K562 (cell line): ENCODE measurements around the gene SDHC. TPM values are rescaled to one million over a fixed set of nuclear protein-coding genes. Genes with fewer than 3 reads are reported as not detected.
"Not testable (repeated sequence)": the region's sequence is repeated elsewhere in the genome, so short reads cannot be mapped to it uniquely, and the experiment has no call there.

Experiments
- CREB3 ChIP-seq: fragments of 450-650 bp; conservative IDR thresholded peaks from 2 replicates; pipeline ENCODE4 v1.6.1; 2016; ENCODE audit warnings: missing genetic modification characterization, low read depth, mild to moderate bottlenecking, missing compliant biosample characterization, moderate library complexity
- IRF9 ChIP-seq: fragments of 450-650 bp; IDR thresholded peaks from 2 replicates; pipeline ENCODE4 v1.6.1; 2016; ENCODE audit warnings: missing biosample characterization, missing genetic modification characterization
- KDM1A ChIP-seq, 2 experiments: fragments of 450-650 bp; IDR thresholded peaks; 2 replicates each; pipeline ENCODE4 v1.6.1; 2016; ENCODE audit warnings: mild to moderate bottlenecking in 2 of 2
- MNT ChIP-seq, 2 experiments: fragments of 450-650 bp; conservative IDR thresholded peaks; 2 replicates each; pipeline ENCODE4 v1.6.1; 2017; ENCODE audit warnings: mild to moderate bottlenecking in 2 of 2, moderate library complexity in 2 of 2
- NR2C1 ChIP-seq, 2 experiments: fragments of 450-650 bp; IDR thresholded peaks; 2 replicates each; pipeline ENCODE4 v1.6.1; 2017; ENCODE audit warnings: mild to moderate bottlenecking in 2 of 2, antibody characterized with exemption in 1 of 2, inconsistent platforms in 1 of 2, missing compliant biosample characterization in 1 of 2, missing genetic modification characterization in 1 of 2
- SMAD4 ChIP-seq: fragments of 250-450 bp; sonication (Bioruptor Pico); conservative IDR thresholded peaks from 2 replicates; pipeline ENCODE4 v1.8.0; 2021; ENCODE audit warnings: inconsistent platforms, mild to moderate bottlenecking, moderate library complexity
- TCF3 ChIP-seq: sonication (generic); formaldehyde crosslinking; IDR thresholded peaks from 2 replicates; pipeline ENCODE4 v1.4.0; 2020; ENCODE audit warnings: mild to moderate bottlenecking, missing genetic modification reagents
- VEZF1 ChIP-seq: fragments of 200-800 bp; sonication (Bioruptor generic); IDR thresholded peaks from 2 replicates; pipeline ENCODE4 v1.6.1; 2017; ENCODE audit warnings: missing genetic modification characterization, missing compliant biosample characterization
- ZBTB7A ChIP-seq: IDR thresholded peaks from 2 replicates; pipeline ENCODE4 v1.6.1; 2011; ENCODE audit warnings: low read depth, mild to moderate bottlenecking, low read length, moderate library complexity, borderline replicate concordance; ENCODE audit not compliant: control insufficient read depth
- ZFX ChIP-seq: sonication (generic); formaldehyde crosslinking; IDR thresholded peaks from 2 replicates; pipeline ENCODE4 v1.8.0; 2022; ENCODE audit warnings: mild to moderate bottlenecking, missing genetic modification reagents, moderate library complexity
- ZNF740 ChIP-seq, 3 experiments: fragments of 200-800 bp in 1 of 3; sonication (Bioruptor generic) in 1 of 3; sonication (generic) in 1 of 3; formaldehyde crosslinking in 1 of 3; IDR thresholded peaks; 2 replicates each; pipeline versions ENCODE4 v1.6.1 to v1.8.0; 2016 to 2022; ENCODE audit warnings: mild to moderate bottlenecking in 2 of 3, missing compliant biosample characterization in 2 of 3, missing genetic modification characterization in 2 of 3, missing genetic modification reagents in 1 of 3
- polyA plus RNA-seq, 8 experiments: library from polyadenylated mRNA; depleted of rRNA in 4 of 8; stranded (reverse) in 5 of 8; unstranded in 3 of 8; fragments of >200 nt; fragmentation: Nextera tagmentation in 2 of 8; fragmentation: Illumina TruSeq in 1 of 8; extraction: Ambion mirVana in 2 of 8; extraction: Trizol in 1 of 8; gene quantifications; 2 replicates each; pipeline versions ENCODE4 v1.2.1 to v1.2.3, GENCODE V29; 2011 to 2014; ENCODE audit warnings: inconsistent platforms in 1 of 8, missing spikeins in 1 of 8
- total RNA-seq, 7 experiments: library from RNA; depleted of rRNA in 6 of 7; stranded (reverse); fragments of >200 nt in 6 of 7; fragmentation: Illumina TruSeq in 2 of 7; extraction: Trizol in 2 of 7; gene quantifications; 2 replicates each; pipeline versions ENCODE4 v1.2.1 to v1.2.3, GENCODE V29; 2011 to 2021; ENCODE audit warnings: low replicate concordance in 1 of 7
- TF ChIP-seq, protein P1 (sequence below): sonication (generic); formaldehyde crosslinking; IDR thresholded peaks from 2 replicates; pipeline ENCODE4 v1.9.0; 2022; ENCODE audit warnings: mild to moderate bottlenecking, missing genetic modification reagents
- TF ChIP-seq, protein P2 (sequence below), 2 experiments: fragments of 450-650 bp; IDR thresholded peaks; 2 replicates each; pipeline ENCODE4 v1.6.1; 2016

SDHC gene
- total and polyA plus RNA-seq, 9 of the 15 experiments (the other 6 are each of a cell fraction or from before 2014, with no cell fraction given): 7.7 to 309 (median 174) TPM

DNA sequence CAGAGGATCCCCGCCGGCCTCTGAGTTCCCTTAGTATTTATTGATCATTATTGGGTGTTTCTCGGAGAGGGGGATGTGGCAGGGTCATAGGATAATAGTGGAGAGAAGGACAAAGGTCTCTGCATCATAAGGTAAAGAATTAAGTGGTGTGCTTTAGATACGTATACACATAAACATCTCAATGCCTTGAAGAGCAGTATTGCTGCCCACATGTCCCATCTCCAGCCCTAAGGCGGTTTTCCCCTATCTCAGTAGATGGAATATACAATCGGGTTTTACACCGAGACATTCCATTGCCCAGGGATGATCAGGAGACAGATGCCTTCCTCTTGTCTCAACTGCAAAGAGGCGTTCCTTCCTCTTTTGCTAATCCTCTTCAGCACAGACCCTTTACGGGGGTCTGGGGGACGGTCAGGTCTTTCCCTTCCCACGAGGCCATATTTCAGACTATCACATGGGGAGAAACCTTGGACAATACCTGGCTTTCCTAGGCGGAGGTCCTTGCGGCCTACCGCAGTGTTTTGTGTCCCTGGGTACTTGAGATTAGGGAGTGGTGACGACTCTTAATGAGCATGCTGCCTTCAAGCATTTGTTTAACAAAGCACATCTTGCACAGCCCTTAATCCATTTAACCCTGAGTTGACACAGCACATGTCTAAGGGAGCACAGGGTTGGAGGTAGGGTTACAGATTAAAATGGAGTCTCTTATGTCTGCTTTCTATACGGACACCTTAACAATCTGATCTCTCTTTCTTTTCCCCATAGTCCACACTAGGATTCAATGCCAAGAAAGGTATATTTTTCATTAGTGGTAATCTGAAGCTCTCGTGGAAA is 1.9 kb downstream of the SDHC start (continued):
- TF ChIP-seq CREB3 (tag): peak; percentile 90
- not testable (repeated sequence) for TF ChIP-seq NR2C1 (IDR thresholded peaks at IDR 0.05); ZNF740 (CRISPR knock-in tag; IDR thresholded peaks at IDR 0.05)
- peak; percentile 71 for TF ChIP-seq NR2C1 (tag; IDR thresholded peaks at IDR 0.05)
- TF ChIP-seq IRF9 (tag): peak; percentile 70
- TF ChIP-seq SMAD4: peak; percentile 78
- TF ChIP-seq ZNF740 (tag; IDR thresholded peaks at IDR 0.05): 0 out of 4 replicates have a peak, but pooled peaks of 1 of the 2 experiments have one; percentile 59
- TF ChIP-seq, protein P1, sequence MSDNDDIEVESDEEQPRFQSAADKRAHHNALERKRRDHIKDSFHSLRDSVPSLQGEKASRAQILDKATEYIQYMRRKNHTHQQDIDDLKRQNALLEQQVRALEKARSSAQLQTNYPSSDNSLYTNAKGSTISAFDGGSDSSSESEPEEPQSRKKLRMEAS (CRISPR knock-in tag): peak; percentile 91
- peak; percentile 50; the same call in 1 of the 2 replicates for TF ChIP-seq ZBTB7A
- TF ChIP-seq, protein P2, sequence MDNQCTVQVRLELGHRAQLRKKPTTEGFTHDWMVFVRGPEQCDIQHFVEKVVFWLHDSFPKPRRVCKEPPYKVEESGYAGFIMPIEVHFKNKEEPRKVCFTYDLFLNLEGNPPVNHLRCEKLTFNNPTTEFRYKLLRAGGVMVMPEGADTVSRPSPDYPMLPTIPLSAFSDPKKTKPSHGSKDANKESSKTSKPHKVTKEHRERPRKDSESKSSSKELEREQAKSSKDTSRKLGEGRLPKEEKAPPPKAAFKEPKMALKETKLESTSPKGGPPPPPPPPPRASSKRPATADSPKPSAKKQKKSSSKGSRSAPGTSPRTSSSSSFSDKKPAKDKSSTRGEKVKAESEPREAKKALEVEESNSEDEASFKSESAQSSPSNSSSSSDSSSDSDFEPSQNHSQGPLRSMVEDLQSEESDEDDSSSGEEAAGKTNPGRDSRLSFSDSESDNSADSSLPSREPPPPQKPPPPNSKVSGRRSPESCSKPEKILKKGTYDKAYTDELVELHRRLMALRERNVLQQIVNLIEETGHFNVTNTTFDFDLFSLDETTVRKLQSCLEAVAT (IDR thresholded peaks at IDR 0.05): 0 out of 4 replicates have a peak, but pooled peaks of 1 of the 2 experiments have one; percentile 28
- peak in 1 of 2 experiments; percentile 48; a peak in 1 of 4 replicates for TF ChIP-seq KDM1A (IDR thresholded peaks at IDR 0.05)
- 0 out of 2 replicates have a peak, but pooled peaks have one; percentile 11 for TF ChIP-seq ZFX (CRISPR knock-in tag)
- peak; percentile 76 for TF ChIP-seq TCF3
- peak; percentile 32; the same call in 1 of the 2 replicates for TF ChIP-seq VEZF1 (CRISPR knock-in tag)
- TF ChIP-seq MNT (conservative IDR thresholded peaks at IDR 0.05): 0 out of 4 replicates have a peak, but pooled peaks of 1 of the 2 experiments have one; percentile 39
